Lower lobe of right lung (tissue), 2 donors: Measurements from ENCODE around the gene ACTG2. TPM values are rescaled to one million over a fixed set of nuclear protein-coding genes. Genes with fewer than 3 reads are reported as not detected.
A peak's percentile ranks its signal among the peaks of the same experiment; 100 is the strongest.

Experiments used
- ATAC-seq, 2 donors: fragments of 200-7000 bp; cut with Tn5 transposase; one replicate each; pipeline ENCODE4 v1.9.1; 2020 to 2022; ENCODE audit warnings: mild to moderate bottlenecking in 2 of 2, moderate library complexity in 2 of 2
- DNase-seq: peaks from one replicate; pipeline ENCODE4 v3.0.0-alpha.2; 2020
- H3K27ac ChIP-seq: fragments of 200-600 bp; one replicate; pipeline ENCODE4 v1.8.0; 2022
- H3K27me3 ChIP-seq: fragments of 200-600 bp; one replicate; pipeline ENCODE4 v1.8.0; 2022; ENCODE audit warnings: low read depth
- H3K36me3 ChIP-seq: fragments of 200-600 bp; one replicate; pipeline ENCODE4 v1.8.0; 2022; ENCODE audit warnings: mild to moderate bottlenecking
- H3K4me1 ChIP-seq: fragments of 200-600 bp; one replicate; pipeline ENCODE4 v1.8.0; 2022
- H3K4me3 ChIP-seq: fragments of 200-600 bp; one replicate; pipeline ENCODE4 v1.8.0; 2022; ENCODE audit warnings: mild to moderate bottlenecking
- H3K9me3 ChIP-seq: fragments of 200-600 bp; one replicate; pipeline ENCODE4 v1.8.0; 2022
- intact Hi-C: fragments of 100-400 bp; cut with DNase I; formaldehyde crosslinking; loops from one replicate; pipeline ENCODE4 v1.11.0; 2022
- total RNA-seq: library from RNA; stranded (reverse); fragmentation: NEBNext Ultra II Directional; extraction: Animal tissue kit (Norgen Biotek cat#: 25700); gene quantifications from one replicate; pipeline ENCODE4 v1.2.1, GENCODE V29; 2021
- TF ChIP-seq, protein P1 (sequence below): fragments of 200-600 bp; IDR thresholded peaks from one replicate; pipeline ENCODE4 v1.8.0; 2022; ENCODE audit warnings: antibody characterized with exemption, mild to moderate bottlenecking
- donor health status: DM: no; HTN: yes; CAD: no; lungs with severe emphysema.

The ACTG2 gene
- total RNA-seq, 1 donor from 2014 or later: 22.2 TPM

DNA sequence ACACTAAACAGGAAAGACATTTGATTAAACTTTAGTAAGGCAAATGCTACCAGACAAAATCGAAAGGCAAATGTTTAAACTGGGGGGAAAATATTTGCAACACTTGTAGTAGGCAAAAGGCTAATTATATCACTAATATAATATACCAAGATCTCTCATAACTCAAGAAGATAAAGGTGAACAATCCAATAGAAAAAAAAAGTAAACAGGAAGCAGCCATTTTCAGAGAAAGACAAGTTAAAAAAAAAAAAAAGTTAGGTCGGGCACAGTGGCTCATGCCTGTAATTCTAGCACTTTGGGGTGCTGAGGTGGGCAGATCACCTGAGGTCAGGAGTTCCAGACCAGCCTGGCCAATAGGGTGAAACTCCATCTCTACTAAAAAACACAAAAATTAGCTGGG, 4.4 kb upstream of the ACTG2 start:
- no peaks in the 10 kb centered on the region for H3K9me3 ChIP-seq
- no peaks in the 10 kb centered on the region for H3K4me1 ChIP-seq
- no peak overlapping the region for H3K27ac ChIP-seq
- H3K4me3 ChIP-seq: no peak overlapping the region
- ATAC-seq (no peak), DNase-seq (no peak)
- intact Hi-C loops: no loop called here
- H3K36me3 ChIP-seq: no peaks in the 10 kb centered on the region
- H3K27me3 ChIP-seq: peaks cover 4% of the 10 kb centered on the region
- TF ChIP-seq, protein P1, sequence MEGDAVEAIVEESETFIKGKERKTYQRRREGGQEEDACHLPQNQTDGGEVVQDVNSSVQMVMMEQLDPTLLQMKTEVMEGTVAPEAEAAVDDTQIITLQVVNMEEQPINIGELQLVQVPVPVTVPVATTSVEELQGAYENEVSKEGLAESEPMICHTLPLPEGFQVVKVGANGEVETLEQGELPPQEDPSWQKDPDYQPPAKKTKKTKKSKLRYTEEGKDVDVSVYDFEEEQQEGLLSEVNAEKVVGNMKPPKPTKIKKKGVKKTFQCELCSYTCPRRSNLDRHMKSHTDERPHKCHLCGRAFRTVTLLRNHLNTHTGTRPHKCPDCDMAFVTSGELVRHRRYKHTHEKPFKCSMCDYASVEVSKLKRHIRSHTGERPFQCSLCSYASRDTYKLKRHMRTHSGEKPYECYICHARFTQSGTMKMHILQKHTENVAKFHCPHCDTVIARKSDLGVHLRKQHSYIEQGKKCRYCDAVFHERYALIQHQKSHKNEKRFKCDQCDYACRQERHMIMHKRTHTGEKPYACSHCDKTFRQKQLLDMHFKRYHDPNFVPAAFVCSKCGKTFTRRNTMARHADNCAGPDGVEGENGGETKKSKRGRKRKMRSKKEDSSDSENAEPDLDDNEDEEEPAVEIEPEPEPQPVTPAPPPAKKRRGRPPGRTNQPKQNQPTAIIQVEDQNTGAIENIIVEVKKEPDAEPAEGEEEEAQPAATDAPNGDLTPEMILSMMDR: no peak

DNA sequence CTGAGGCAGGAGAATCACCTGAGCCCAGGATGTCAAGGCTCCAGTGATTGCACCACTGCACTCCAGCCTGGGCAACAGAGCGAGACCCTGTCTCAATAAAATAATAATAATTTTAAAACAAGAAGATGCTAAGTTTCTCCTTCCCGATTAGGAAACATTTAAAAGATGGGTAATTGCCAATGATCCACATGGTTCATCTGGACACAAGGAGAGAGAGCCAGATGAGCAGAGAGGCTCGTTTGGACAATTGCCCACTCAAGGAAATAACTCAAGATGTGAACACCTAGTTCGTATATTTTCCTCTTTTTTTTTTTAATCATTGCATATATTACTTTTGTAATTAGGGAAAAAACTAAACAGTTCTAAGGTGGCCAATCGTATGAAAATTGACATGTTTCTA, 3.6 kb upstream of the ACTG2 start:
- H3K27me3 ChIP-seq: peaks cover 4% of the 10 kb centered on the region
- no peak for DNase-seq
- H3K4me1 ChIP-seq: no peaks in the 10 kb centered on the region
- H3K36me3 ChIP-seq: no peaks in the 10 kb centered on the region
- H3K27ac ChIP-seq: no peak overlapping the region
- TF ChIP-seq, protein P1: no peak
- intact Hi-C loops: no loop called here
- no peaks in the 10 kb centered on the region for H3K9me3 ChIP-seq
- H3K4me3 ChIP-seq: no peak overlapping the region
- ATAC-seq: no peak

DNA sequence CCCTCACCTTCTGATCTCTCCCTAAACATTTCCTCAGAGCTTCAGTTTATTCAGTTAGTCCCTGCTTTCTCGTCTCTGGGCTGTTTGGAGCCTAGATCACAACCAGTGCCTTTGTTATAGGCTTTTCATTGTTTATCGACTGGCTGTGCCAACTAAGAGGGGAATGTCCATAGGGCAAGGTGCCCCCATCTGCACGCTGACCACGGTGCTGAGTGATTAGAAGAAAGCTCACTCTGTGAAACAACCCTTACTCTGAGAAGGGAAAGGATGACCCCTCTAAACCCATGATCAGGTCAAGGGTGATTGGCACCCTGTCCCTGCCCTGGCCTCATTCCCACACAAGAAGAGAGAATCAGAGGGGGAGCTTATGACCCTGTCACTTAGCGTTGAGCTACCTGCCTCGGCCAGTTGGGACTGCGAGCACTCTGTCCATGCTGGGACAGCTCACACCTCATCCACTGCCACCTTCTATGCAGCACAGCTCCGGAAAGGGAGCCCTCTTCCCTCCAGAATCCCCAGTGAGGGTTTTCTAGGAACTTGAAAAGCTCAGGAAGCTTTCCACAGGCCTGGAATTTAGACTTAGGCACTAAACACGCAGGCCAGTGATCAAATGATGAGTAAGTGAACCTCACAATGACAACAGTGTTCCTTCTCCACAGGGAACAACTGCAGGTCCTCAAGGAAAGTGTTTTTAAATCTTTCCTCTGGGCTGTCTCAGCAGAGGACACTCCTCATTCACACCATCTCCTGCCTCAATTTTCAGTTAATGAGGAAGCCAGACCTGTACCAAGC, 2.3 kb upstream of the ACTG2 start:
- intact Hi-C loops: no loop called here
- Histone ChIP-seq H3K36me3 (no peaks in the 10 kb centered on the region), H3K27me3 (peaks cover 4% of the 10 kb centered on the region), H3K4me3 (no peak overlapping the region), H3K27ac (no peak overlapping the region), H3K4me1 (no peaks in the 10 kb centered on the region), H3K9me3 (no peaks in the 10 kb centered on the region)
- no peak for DNase-seq
- ATAC-seq: no peak
- TF ChIP-seq, protein P1: no peak

DNA sequence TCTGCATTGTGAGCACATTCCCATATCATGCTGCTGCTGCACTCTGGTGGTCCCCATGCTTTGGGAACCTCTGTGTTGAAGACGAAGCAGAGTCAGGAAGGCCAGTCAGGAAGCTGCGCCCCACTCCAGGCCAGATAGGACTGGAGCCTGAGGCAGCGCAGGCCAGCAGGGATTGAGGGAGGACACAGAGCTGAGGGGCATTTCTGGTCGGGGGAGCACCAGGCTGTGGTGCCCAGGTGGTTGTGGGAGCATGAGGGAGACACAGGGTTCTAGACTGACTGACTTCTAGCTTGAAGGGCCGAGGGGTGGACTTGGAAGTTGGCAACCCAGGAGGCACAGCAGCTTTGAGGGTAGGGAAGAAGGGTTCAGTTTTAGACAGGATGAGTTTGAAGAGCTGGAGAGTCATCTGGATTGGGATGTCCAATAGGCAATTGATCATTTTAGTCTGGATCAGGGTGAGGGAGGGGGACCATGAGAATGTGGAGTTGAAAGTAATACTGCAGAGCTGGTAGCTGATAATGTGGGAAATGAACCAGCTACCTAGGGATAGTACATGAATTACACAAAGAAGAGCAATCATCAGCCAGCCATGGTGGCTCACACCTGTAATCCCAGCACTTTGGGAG, 1.4 kb upstream of the ACTG2 start:
- no peak overlapping the region for H3K4me3 ChIP-seq
- no peaks in the 10 kb centered on the region for H3K9me3 ChIP-seq
- no peak overlapping the region for H3K27ac ChIP-seq
- DNase-seq (no peak), ATAC-seq (no peak)
- peaks cover 4% of the 10 kb centered on the region for H3K27me3 ChIP-seq
- intact Hi-C loops: no loop called here
- H3K36me3 ChIP-seq: no peaks in the 10 kb centered on the region
- TF ChIP-seq, protein P1: no peak
- H3K4me1 ChIP-seq: no peaks in the 10 kb centered on the region

DNA sequence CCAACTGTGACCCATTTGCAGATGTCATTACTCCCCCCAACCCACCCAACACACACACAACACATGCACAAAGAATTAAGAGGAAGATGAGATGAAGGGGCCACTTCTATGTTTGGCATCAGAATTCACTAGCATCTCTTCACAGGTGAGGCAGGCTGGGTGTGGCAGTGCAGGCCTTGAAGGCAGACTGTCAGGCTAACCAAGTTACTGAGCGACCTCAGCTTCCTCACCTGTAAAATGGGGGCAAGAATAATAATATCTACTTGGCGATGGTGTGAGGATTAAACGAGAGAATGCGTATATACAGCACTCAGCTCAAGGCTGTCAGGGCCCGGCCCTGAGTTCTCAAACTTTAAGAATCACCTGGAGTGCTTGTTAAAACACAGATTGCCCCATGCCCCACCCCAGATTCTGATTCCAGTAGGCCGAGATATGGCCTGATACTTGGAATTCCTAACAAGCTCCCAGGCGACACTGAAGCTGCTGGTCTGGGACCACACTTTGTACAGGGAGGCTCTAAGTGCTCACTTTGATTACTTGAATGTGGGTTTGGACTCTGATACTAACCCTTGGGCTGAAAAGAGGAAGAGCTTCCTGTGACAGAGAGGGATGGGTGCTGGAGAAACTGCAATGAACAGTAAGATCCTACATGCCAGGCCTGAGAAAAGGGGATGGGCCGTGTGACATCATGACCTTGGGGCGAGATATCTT, 1.1 kb downstream of the ACTG2 start:
- peak; percentile 46 for DNase-seq
- H3K4me3 ChIP-seq: no peak overlapping the region
- H3K27ac ChIP-seq: no peak overlapping the region
- TF ChIP-seq, protein P1: no peak
- no peaks in the 10 kb centered on the region for H3K36me3 ChIP-seq
- no peaks in the 10 kb centered on the region for H3K9me3 ChIP-seq
- peaks cover 7% of the 10 kb centered on the region for H3K4me1 ChIP-seq
- peak; percentile 46 to 49 for ATAC-seq
- no peaks in the 10 kb centered on the region for H3K27me3 ChIP-seq
- intact Hi-C loops: no loop called here
